Measurements from ENCODE around the gene GGTA1.

The GGTA1 gene

GRCh38 chr9:121424024-121424432, 75.6 kb downstream of the GGTA1 start:
- H3K9me3 Mint-ChIP-seq: peaks cover 5 to 6% of the 10 kb centered on the region in 2 donors
- peaks cover 16% of the 10 kb centered on the region for H3K27me3 Mint-ChIP-seq
- ATAC-seq (no peak), DNase-seq (no peak)
- H3K4me1 Mint-ChIP-seq: peaks cover 6% of the 10 kb centered on the region
- H3K4me3 Mint-ChIP-seq: no peak overlapping the region
- peak overlapping the region in 1 of 2 donors; percentile 75 for H3K27ac Mint-ChIP-seq

DNA sequence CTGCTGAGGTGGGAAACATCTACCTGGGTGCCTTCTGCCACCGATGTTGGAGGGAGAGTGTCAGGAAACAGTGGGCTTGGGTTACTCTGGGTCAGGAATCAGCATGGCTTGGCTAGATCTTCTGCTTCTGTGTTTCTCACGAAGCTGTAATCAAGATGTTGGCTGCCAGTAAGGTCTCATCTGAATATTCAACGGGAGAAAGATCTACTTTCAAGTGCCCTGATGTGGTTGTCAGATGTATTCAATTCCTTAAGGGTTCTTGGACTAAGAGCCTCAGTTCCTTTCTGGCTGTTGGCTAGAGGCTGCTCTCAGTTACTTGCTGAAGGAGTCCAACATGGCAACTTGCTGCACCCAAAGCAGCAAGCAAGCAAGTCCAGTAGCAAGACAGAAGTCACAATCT, 87.7 kb downstream of the GGTA1 start:
- H3K4me3 Mint-ChIP-seq: no peak overlapping the region
- H3K27ac Mint-ChIP-seq: no peak overlapping the region
- H3K27me3 Mint-ChIP-seq: peaks cover 11% of the 10 kb centered on the region
- ATAC-seq (no peak), DNase-seq (no peak)
- no peaks in the 10 kb centered on the region for H3K4me1 Mint-ChIP-seq
- H3K9me3 Mint-ChIP-seq: no peaks in the 10 kb centered on the region

DNA sequence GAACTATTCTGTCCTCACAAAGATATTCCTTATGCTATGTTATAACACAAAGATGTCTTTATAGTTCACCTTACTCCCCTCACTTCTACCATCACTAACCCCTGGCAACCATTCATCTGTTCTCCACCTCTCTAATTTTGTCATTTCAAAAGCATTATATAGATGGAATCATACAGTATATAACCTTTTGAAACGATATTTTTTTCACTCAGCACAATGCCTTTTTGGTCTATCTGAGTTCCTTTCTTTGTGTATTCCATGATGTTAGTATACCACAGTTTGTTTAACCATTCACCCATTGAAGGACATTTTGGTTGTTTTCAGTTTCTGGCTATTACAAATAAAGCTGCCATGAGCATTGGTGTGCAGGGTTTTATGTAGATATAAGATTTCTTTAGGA, 93.7 kb downstream of the GGTA1 start:
- ATAC-seq: no peak
- Mint-ChIP-seq H3K27ac (no peak overlapping the region), H3K4me3 (no peak overlapping the region), H3K9me3 (peaks cover 0 to 4% of the 10 kb centered on the region in 2 donors), H3K27me3 (peaks cover 11% of the 10 kb centered on the region), H3K4me1 (no peaks in the 10 kb centered on the region)
- DNase-seq: no peak
